Stimulated activated CD4-positive, alpha-beta T cell treated with anti-CD3 and anti-CD28 coated beads, TNF-alpha, amount 100 ng/mL, for 24 hours (primary cell): ENCODE measurements around the gene CALHM2.
"Not testable (repeated sequence)": the region's sequence is repeated elsewhere in the genome, so short reads cannot be mapped to it uniquely, and the experiment has no call there.

Experiments used
- DNase-seq, 3 experiments: peaks; one replicate each; pipeline ENCODE4 v3.0.0-alpha.2; 2020; ENCODE audit warnings: low read depth in 3 of 3

The CALHM2 gene, protein sequence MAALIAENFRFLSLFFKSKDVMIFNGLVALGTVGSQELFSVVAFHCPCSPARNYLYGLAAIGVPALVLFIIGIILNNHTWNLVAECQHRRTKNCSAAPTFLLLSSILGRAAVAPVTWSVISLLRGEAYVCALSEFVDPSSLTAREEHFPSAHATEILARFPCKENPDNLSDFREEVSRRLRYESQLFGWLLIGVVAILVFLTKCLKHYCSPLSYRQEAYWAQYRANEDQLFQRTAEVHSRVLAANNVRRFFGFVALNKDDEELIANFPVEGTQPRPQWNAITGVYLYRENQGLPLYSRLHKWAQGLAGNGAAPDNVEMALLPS

GRCh38 chr10:103451831-103452505 lies at the start of gene CALHM2:
CALHM2 (minus strand) TSS chr10:103452370; CDS start chr10:103449941, 2,429 bp downstream.
- DNase-seq: peak; percentile 26 to 64 (median 45)

GRCh38 chr10:103501186-103501585 lies 49.0 kb upstream of the CALHM2 start:
- no peak for DNase-seq

GRCh38 chr10:103500481-103500880 lies 48.3 kb upstream of the CALHM2 start:
- DNase-seq: no peak

GRCh38 chr10:103499881-103500280 lies 47.7 kb upstream of the CALHM2 start:
- DNase-seq: no peak

- no peak for DNase-seq
These were observed 46.9 kb upstream of the CALHM2 start for GRCh38 chr10:103498936-103499638.

- no peak for DNase-seq
These were observed 45.2 kb upstream of the CALHM2 start for GRCh38 chr10:103497161-103497915.

- no peak for DNase-seq
These were observed 43.2 kb upstream of the CALHM2 start for GRCh38 chr10:103495321-103495720.

GRCh38 chr10:103493916-103494877 lies 42.0 kb upstream of the CALHM2 start:
- DNase-seq: peak in 1 of 3 experiments; percentile 31

- peak in 1 of 3 experiments; percentile 28 for DNase-seq
These were observed 41.3 kb upstream of the CALHM2 start, which contains the start of gene NEURL1 for GRCh38 chr10:103493362-103493915. NEURL1 (plus strand) TSS chr10:103493705; CDS start chr10:103494388, 683 bp downstream.

DNA sequence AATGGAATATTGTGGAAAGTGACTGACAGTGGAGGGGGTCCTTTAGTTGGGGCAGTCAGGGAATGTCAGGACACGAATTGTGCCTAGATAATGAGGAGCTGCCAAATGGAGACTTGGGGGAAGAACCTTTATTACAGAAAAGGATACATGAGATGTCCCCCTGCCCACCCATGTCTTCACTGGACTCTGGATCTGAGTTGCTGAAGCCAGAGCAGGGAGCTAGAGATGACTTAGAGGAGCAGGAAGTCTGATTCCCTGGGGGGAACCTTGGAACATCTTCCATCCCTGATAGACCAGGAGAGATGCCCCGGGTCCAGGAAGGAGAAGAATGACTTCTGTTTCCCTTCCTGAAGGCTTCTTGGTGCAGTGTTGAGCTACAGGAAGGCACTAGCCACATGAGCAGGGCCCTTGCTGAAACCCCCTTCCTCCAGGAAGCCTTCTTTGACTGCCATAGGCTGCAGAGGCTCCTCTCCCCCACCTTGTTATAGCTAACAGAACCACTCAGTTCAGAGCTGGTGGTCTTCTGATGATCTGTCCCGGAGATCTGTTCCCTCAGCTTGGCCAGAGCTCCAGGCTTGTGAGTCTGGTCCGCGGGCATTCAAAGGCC lies 40.6 kb upstream of the CALHM2 start:
- no peak for DNase-seq

- no peak for DNase-seq
These were observed 39.7 kb upstream of the CALHM2 start for GRCh38 chr10:103491729-103492364.

DNA sequence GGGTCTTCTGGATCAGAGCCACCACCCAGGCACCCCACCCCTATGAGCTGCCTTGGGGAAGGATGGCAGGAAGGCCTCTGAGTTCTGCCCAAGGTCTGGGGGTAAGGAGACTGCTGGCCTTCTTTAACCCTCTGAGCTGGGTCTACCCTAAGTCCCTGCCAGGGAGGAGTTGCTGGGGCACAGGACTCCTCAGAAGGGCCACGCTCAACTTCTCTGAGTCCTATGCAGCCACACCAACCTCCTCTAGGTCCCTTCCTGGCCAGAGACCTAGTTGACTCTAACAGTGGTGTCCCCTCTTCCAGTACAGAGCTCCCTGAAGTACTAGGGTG lies 38.8 kb upstream of the CALHM2 start:
- DNase-seq: no peak

DNA sequence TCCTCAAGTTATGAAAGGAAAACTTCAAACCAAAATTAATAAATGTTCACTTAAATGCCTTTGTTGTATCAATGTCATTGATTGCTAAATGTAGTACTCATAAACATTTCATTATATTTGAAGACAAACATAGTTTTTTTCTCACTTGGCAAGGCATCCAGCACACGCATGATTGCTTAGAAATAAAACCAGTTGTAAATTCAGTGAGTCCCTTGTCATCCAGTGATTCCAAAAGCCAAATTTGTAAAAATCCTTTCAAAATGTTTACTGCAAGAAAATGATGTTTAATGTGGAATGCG lies 35.2 kb upstream of the CALHM2 start:
- DNase-seq: no peak

GRCh38 chr10:103486635-103487409 lies 34.7 kb upstream of the CALHM2 start:
- DNase-seq: not testable (repeated sequence)

GRCh38 chr10:103481974-103482531 lies 29.9 kb upstream of the CALHM2 start:
- no peak for DNase-seq

- no peak for DNase-seq
These were observed 28.4 kb upstream of the CALHM2 start for GRCh38 chr10:103480521-103480920.

- no peak for DNase-seq
These were observed 27.0 kb upstream of the CALHM2 start, which contains the start of gene CALHM3 for GRCh38 chr10:103479135-103479534. CALHM3 (minus strand) TSS chr10:103479240; CDS start chr10:103479032, 208 bp downstream.

DNA sequence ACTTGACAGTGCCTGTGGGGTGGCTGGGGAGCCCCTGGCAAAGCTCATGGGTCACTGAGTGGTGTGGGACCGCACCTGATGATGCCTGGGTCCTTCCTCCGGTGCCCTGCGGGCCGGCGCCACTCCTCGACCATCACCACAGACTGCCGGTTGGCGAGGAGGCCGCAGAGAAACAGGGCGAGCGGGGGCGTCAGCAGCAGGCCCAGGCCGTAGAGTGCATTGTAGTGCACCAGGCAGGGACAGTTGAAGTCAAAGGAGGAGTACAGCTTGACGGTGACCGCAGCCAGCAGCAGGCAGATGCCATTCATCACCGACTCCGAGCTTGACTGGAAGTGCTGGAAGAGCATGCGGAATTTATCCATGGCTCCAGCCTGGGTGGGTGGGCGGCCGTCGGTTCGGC lies 26.5 kb upstream of the CALHM2 start:
- DNase-seq: no peak
